HepG2 (cell line): ENCODE measurements around the gene ZNF74.

Experiments used
- CEBPG ChIP-seq: IDR thresholded peaks from 2 replicates; pipeline ENCODE4 v1.6.1; 2016
- ESRRA ChIP-seq: sonication (generic); formaldehyde crosslinking; IDR thresholded peaks from 2 replicates; pipeline ENCODE4 v1.5.1; 2020; ENCODE audit warnings: mild to moderate bottlenecking, low read depth, missing genetic modification reagents
- MEIS2 ChIP-seq: sonication (generic); formaldehyde crosslinking; IDR thresholded peaks from 2 replicates; pipeline ENCODE4 v1.9.0; 2021; ENCODE audit warnings: mild to moderate bottlenecking, missing genetic modification reagents

GRCh38 chr22:20436307-20436767, 42.4 kb downstream of the ZNF74 start:
- TF ChIP-seq CEBPG (CRISPR knock-in tag) (no peak), ESRRA (CRISPR knock-in tag) (no peak), MEIS2 (CRISPR knock-in tag) (no peak; the same call in 1 of the 2 replicates)
